ENCODE data around the gene ZBTB20. TPM values are rescaled to one million over a fixed set of nuclear protein-coding genes. Genes with fewer than 3 reads are reported as not detected.

Gene ZBTB20
- total RNA-seq, 6 donors from 2014 or later: 40.0 to 150 (median 65.8) TPM

GRCh38 chr3:115160295-115160694 is 13.2 kb upstream of the ZBTB20 start:
- H3K9me3 ChIP-seq: peaks cover 0 to 3% (median 0%) of the 10 kb centered on the region in 4 donors
- H3K4me3 ChIP-seq: no peak overlapping the region
- TF ChIP-seq POLR2AphosphoS5 (IDR thresholded peaks at IDR 0.05) (no peak), POLR2A (IDR thresholded peaks at IDR 0.05) (no peak), EP300 (IDR thresholded peaks at IDR 0.05) (no peak), CTCF (IDR thresholded peaks at IDR 0.05) (no peak)
- ATAC-seq (ENCODE audit: low FRiP score in 2 of 2) (no peak), DNase-seq (no peak)
- H3K4me1 ChIP-seq: no peaks in the 10 kb centered on the region
- no peaks in the 10 kb centered on the region for H3K27me3 ChIP-seq
- no peak overlapping the region for H3K27ac ChIP-seq
- WGBS, 2 donors: 76 to 89% methylated on average over 1 of the region's 1 CpG
- no peaks in the 10 kb centered on the region for H3K36me3 ChIP-seq

- H3K9me3 ChIP-seq: peaks cover 0 to 3% (median 0%) of the 10 kb centered on the region in 4 donors
- TF ChIP-seq POLR2AphosphoS5 (IDR thresholded peaks at IDR 0.05) (no peak), CTCF (IDR thresholded peaks at IDR 0.05) (no peak), EP300 (IDR thresholded peaks at IDR 0.05) (no peak), POLR2A (IDR thresholded peaks at IDR 0.05) (no peak)
- H3K36me3 ChIP-seq: no peaks in the 10 kb centered on the region
- no peak overlapping the region for H3K27ac ChIP-seq
- no peaks in the 10 kb centered on the region for H3K27me3 ChIP-seq
- ATAC-seq (ENCODE audit: low FRiP score in 2 of 2): no peak
- no peak for DNase-seq
- 71 to 75% methylated on average over 4 of the region's 4 CpGs for WGBS, 2 donors
- H3K4me3 ChIP-seq: no peak overlapping the region
- H3K4me1 ChIP-seq: no peaks in the 10 kb centered on the region
Observed at GRCh38 chr3:115156046-115156654, 9.1 kb upstream of the ZBTB20 start.

- DNase-seq: no peak
- no peaks in the 10 kb centered on the region for H3K36me3 ChIP-seq
- H3K9me3 ChIP-seq: peaks cover 0 to 3% (median 0%) of the 10 kb centered on the region in 4 donors
- 70 to 75% methylated on average over 3 of the region's 3 CpGs for WGBS, 2 donors
- H3K27me3 ChIP-seq: no peaks in the 10 kb centered on the region
- H3K4me3 ChIP-seq: no peak overlapping the region
- TF ChIP-seq EP300 (IDR thresholded peaks at IDR 0.05) (no peak), CTCF (IDR thresholded peaks at IDR 0.05) (no peak), POLR2AphosphoS5 (IDR thresholded peaks at IDR 0.05) (no peak), POLR2A (IDR thresholded peaks at IDR 0.05) (no peak)
- H3K27ac ChIP-seq: no peak overlapping the region
- no peak for ATAC-seq (ENCODE audit: low FRiP score in 2 of 2)
- H3K4me1 ChIP-seq: no peaks in the 10 kb centered on the region
Observed at GRCh38 chr3:115154611-115155010, 7.5 kb upstream of the ZBTB20 start.

GRCh38 chr3:115151921-115152320 is 4.8 kb upstream of the ZBTB20 start:
- Histone ChIP-seq H3K27ac (no peak overlapping the region), H3K36me3 (no peaks in the 10 kb centered on the region), H3K9me3 (no peaks in the 10 kb centered on the region), H3K4me3 (no peak overlapping the region), H3K27me3 (no peaks in the 10 kb centered on the region), H3K4me1 (peaks cover 0 to 6% (median 3%) of the 10 kb centered on the region in 4 donors)
- TF ChIP-seq CTCF (IDR thresholded peaks at IDR 0.05) (no peak), POLR2A (IDR thresholded peaks at IDR 0.05) (no peak)
- WGBS, 2 donors: 68 to 70% methylated on average over 2 of the region's 2 CpGs
- ATAC-seq (ENCODE audit: low FRiP score in 2 of 2) (no peak), DNase-seq (no peak)

GRCh38 chr3:115148142-115148790 is 1.2 kb upstream of the ZBTB20 start:
- Histone ChIP-seq H3K36me3 (no peaks in the 10 kb centered on the region), H3K27ac (peak overlapping the region; percentile 92 to 99 (median 98)), H3K4me3 (peak overlapping the region; percentile 31 to 87 (median 76)), H3K9me3 (no peaks in the 10 kb centered on the region), H3K27me3 (no peaks in the 10 kb centered on the region), H3K4me1 (peaks cover 0 to 12% (median 9%) of the 10 kb centered on the region in 4 donors)
- no peak for ATAC-seq (ENCODE audit: low FRiP score in 2 of 2)
- TF ChIP-seq CTCF (IDR thresholded peaks at IDR 0.05): peak in 1 of 6 experiments; percentile 6
- no peak for TF ChIP-seq EP300 (IDR thresholded peaks at IDR 0.05)
- TF ChIP-seq POLR2A (IDR thresholded peaks at IDR 0.05): no peak
- no peak for TF ChIP-seq POLR2AphosphoS5 (IDR thresholded peaks at IDR 0.05)
- no peak for DNase-seq
- WGBS, 2 donors: 1% methylated on average over 20 of the region's 20 CpGs
